GM23338 (cell line): ENCODE measurements around the gene ANO7. TPM values are rescaled to one million over a fixed set of nuclear protein-coding genes. Genes with fewer than 3 reads are reported as not detected.

Experiments
- ATAC-seq: fragments of 200-7000 bp; cut with Tn5 transposase; 3 replicates; pipeline ENCODE4 v1.9.1; 2020
- DNase-seq: peaks from one replicate; pipeline ENCODE4 v3.0.0-alpha.2; 2015; ENCODE audit warnings: low spot score
- H2AFZ ChIP-seq: fragments of 200-600 bp; sonication (generic); 2 replicates; pipeline ENCODE4 v1.8.0; 2016; ENCODE audit warnings: antibody characterized with exemption, mild to moderate bottlenecking, moderate library complexity
- H3F3A ChIP-seq: fragments of 200-600 bp; sonication (generic); replicated peaks from 2 replicates; pipeline ENCODE4 v1.8.0; 2017; ENCODE audit warnings: antibody characterized with exemption, mixed run types, low read depth
- H3K27ac ChIP-seq: fragments of 200-600 bp; sonication (generic); 2 replicates; pipeline ENCODE4 v1.6.1; 2016; ENCODE audit warnings: low read depth
- H3K27me3 ChIP-seq: fragments of 200-600 bp; sonication (generic); 2 replicates; pipeline ENCODE4 v1.8.0; 2016; ENCODE audit warnings: mild to moderate bottlenecking, mixed run types, moderate library complexity; ENCODE audit not compliant: insufficient read depth
- H3K36me3 ChIP-seq: fragments of 200-600 bp; sonication (generic); 2 replicates; pipeline ENCODE4 v1.8.0; 2016; ENCODE audit warnings: mild to moderate bottlenecking; ENCODE audit not compliant: insufficient read depth
- H3K4me1 ChIP-seq: fragments of 200-600 bp; sonication (generic); 2 replicates; pipeline ENCODE4 v1.8.0; 2016; ENCODE audit warnings: mild to moderate bottlenecking, moderate library complexity; ENCODE audit not compliant: insufficient read depth
- H3K4me2 ChIP-seq: fragments of 200-600 bp; sonication (generic); 2 replicates; pipeline ENCODE4 v1.7.1; 2017; ENCODE audit warnings: mixed run types
- H3K4me3 ChIP-seq: fragments of 200-600 bp; sonication (generic); 2 replicates; pipeline ENCODE4 v1.6.1; 2016; ENCODE audit warnings: mixed run types
- H3K79me2 ChIP-seq: fragments of 200-600 bp; sonication (generic); replicated peaks from 2 replicates; pipeline ENCODE4 v1.8.0; 2017; ENCODE audit warnings: mild to moderate bottlenecking; ENCODE audit not compliant: insufficient read depth
- H3K9me2 ChIP-seq: fragments of 200-600 bp; sonication (generic); 2 replicates; pipeline ENCODE4 v1.8.0; 2017; ENCODE audit not compliant: insufficient read depth
- H4K20me1 ChIP-seq: fragments of 200-600 bp; sonication (generic); replicated peaks from 2 replicates; pipeline ENCODE4 v1.8.0; 2017; ENCODE audit warnings: mild to moderate bottlenecking; ENCODE audit not compliant: insufficient read depth
- H3K27ac Mint-ChIP-seq: 2 replicates; pipeline ENCODE4 v1.8.0; 2020; ENCODE audit warnings: inconsistent platforms, mild to moderate bottlenecking, moderate library complexity, mixed read lengths
- H3K27me3 Mint-ChIP-seq: 3 replicates; pipeline ENCODE4 v1.8.0; 2022; ENCODE audit warnings: low read depth, mild to moderate bottlenecking, moderate library complexity, mixed read lengths, inconsistent platforms; ENCODE audit not compliant: insufficient read depth, poor library complexity
- H3K36me3 Mint-ChIP-seq: 3 replicates; pipeline ENCODE4 v1.8.0; 2021; ENCODE audit warnings: low read depth, mild to moderate bottlenecking, inconsistent platforms, moderate library complexity, mixed read lengths
- H3K4me1 Mint-ChIP-seq: 3 replicates; pipeline ENCODE4 v1.8.0; 2020; ENCODE audit warnings: mild to moderate bottlenecking, inconsistent platforms, mixed read lengths
- H3K4me3 Mint-ChIP-seq: 3 replicates; pipeline ENCODE4 v1.8.0; 2021; ENCODE audit warnings: moderate library complexity, mild to moderate bottlenecking, inconsistent platforms, mixed read lengths
- H3K9me3 Mint-ChIP-seq: 3 replicates; pipeline ENCODE4 v1.8.0; 2020; ENCODE audit warnings: moderate library complexity, mild to moderate bottlenecking, inconsistent platforms, mixed read lengths
- CREB1 ChIP-seq: fragments of 250-450 bp; sonication (Bioruptor Pico); IDR thresholded peaks from 2 replicates; pipeline ENCODE4 v1.5.0; 2020; ENCODE audit warnings: low read depth, mild to moderate bottlenecking, moderate library complexity
- CTCF ChIP-seq, 2 experiments: fragments of 200-600 bp in 1 of 2; sonication (generic) in 1 of 2; conservative IDR thresholded peaks; 2 replicates each; pipeline versions ENCODE4 v1.5.1 to v1.6.1; 2016 to 2017; ENCODE audit warnings: antibody characterized with exemption in 2 of 2, low read depth in 2 of 2, mild to moderate bottlenecking in 2 of 2, moderate library complexity in 1 of 2
- EZH2 ChIP-seq: fragments of 200-600 bp; sonication (generic); IDR thresholded peaks from one replicate; pipeline ENCODE4 v1.8.0; 2017; ENCODE audit warnings: antibody characterized with exemption, mild to moderate bottlenecking, low read depth; ENCODE audit not compliant: unreplicated experiment
- EZH2phosphoT487 ChIP-seq: fragments of 200-600 bp; sonication (generic); IDR thresholded peaks from one replicate; pipeline ENCODE4 v1.8.1; 2018; ENCODE audit warnings: antibody characterized with exemption; ENCODE audit not compliant: unreplicated experiment
- JUNB ChIP-seq: IDR thresholded peaks from one replicate; pipeline ENCODE4 v1.6.1; 2016; ENCODE audit warnings: antibody characterized with exemption; ENCODE audit not compliant: unreplicated experiment
- NANOG ChIP-seq: IDR thresholded peaks from 2 replicates; pipeline ENCODE4 v1.6.1; 2016; ENCODE audit warnings: antibody characterized with exemption, borderline replicate concordance
- POLR2AphosphoS5 ChIP-seq: IDR thresholded peaks from 2 replicates; pipeline ENCODE4 v1.6.1; 2016; ENCODE audit warnings: antibody characterized with exemption, low read depth
- REST ChIP-seq: IDR thresholded peaks from one replicate; pipeline ENCODE4 v1.6.1; 2018; ENCODE audit warnings: antibody characterized with exemption; ENCODE audit not compliant: unreplicated experiment
- STAT1 ChIP-seq: IDR thresholded peaks from one replicate; pipeline ENCODE4 v1.6.1; 2016; ENCODE audit warnings: antibody characterized with exemption; ENCODE audit not compliant: unreplicated experiment
- ZNF114 ChIP-seq: fragments of 250-450 bp; sonication (Bioruptor Pico); IDR thresholded peaks from 2 replicates; pipeline ENCODE4 v1.5.0; 2020; ENCODE audit warnings: mild to moderate bottlenecking, moderate library complexity
- ZNF331 ChIP-seq: fragments of 250-450 bp; sonication (Bioruptor Pico); IDR thresholded peaks from 2 replicates; pipeline ENCODE4 v1.5.0; 2020; ENCODE audit warnings: low read depth, mild to moderate bottlenecking, moderate library complexity
- long read RNA-seq: library from polyadenylated mRNA; unstranded; transcript quantifications from one replicate; pipeline ENCODE4 v2.0.0, GENCODE V29; 2020; ENCODE audit not compliant: unreplicated experiment
- polyA plus RNA-seq: library from polyadenylated mRNA; unstranded; fragments of >200 nt; fragmentation: Nextera tagmentation; extraction: Ambion mirVana; gene quantifications from 2 replicates; pipeline ENCODE4 v1.2.1, GENCODE V29; 2016
- total RNA-seq: library from RNA; depleted of rRNA; stranded (reverse); fragments of >200 nt; shearing (Covaris generic); gene quantifications from 2 replicates; pipeline ENCODE4 v1.2.3, GENCODE V29; 2014; rRNA removed
- TF ChIP-seq, protein P1 (sequence below): IDR thresholded peaks from 2 replicates; pipeline ENCODE4 v1.6.1; 2016; ENCODE audit warnings: antibody characterized with exemption
- TF ChIP-seq, protein P2 (sequence below): fragments of 250-450 bp; sonication (Bioruptor Pico); IDR thresholded peaks from 2 replicates; pipeline ENCODE4 v1.5.0; 2020; ENCODE audit warnings: mild to moderate bottlenecking, moderate library complexity

The ANO7 gene
- total RNA-seq (3.3 and 5.1 TPM in 2 replicates), polyA plus RNA-seq (3.6 and 4.0 TPM in 2 replicates)
- long read RNA-seq, partial matches to known transcripts, result 1 of 3 reads
- long read RNA-seq, other reads (novel, unspliced or antisense), result 2 of 3 reads

DNA sequence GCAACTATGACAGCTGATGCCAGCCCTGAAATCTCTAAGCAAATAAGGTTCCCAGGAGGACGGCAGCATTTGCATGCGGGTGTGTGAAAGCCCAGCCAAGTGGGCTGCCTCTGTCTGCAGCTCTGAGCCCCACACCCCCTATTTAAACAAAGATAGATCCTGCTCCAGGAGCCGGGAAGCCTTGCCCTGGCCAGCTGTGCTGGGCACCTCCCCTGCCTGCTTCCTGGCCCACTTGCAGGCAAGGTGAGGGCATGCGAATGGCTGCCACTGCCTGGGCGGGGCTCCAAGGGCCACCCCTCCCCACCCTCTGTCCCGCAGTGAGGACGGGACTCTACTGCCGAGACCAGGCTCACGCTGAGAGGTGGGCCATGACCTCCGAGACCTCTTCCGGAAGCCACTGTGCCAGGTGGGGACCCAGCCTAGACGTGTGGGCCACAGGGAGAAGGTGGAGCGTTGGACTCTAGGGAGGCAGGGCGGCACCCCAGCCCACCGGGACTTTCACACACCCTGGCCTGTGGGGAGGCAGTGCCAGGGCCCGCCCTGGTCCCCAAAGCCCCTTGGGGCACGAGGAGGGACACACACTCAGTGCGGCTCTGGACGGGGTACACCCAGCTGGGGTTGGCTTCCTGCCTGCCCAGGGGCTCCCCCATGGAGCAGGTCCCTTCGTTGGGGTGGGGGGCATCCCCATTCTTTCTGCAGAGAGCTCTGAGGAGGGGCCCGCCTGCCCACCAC lies at the start of gene ANO7:
Gene ANO7, plus strand, starts transcription at position 317 of the 732 bp plus-strand sequence. CDS start 1,387 bp downstream, outside the sequence.
- H3K36me3 ChIP-seq, result no peaks in the 10 kb centered on the region
- H2AFZ ChIP-seq, result peak within 1 kb of the TSS; percentile 47; the same call in 1 of the 2 replicates
- no peaks in the 10 kb centered on the region for H3K79me2 ChIP-seq
- DNase-seq (no peak), ATAC-seq (peak; percentile 35)
- H3F3A ChIP-seq, result no peaks in the 10 kb centered on the region
- H3K9me3 Mint-ChIP-seq, result no peaks in the 10 kb centered on the region
- H3K4me1 Mint-ChIP-seq, result peaks cover 3% of the 10 kb centered on the region
- no peak within 1 kb of the TSS for H3K27ac Mint-ChIP-seq
- H3K27me3 ChIP-seq, result no peaks in the 10 kb centered on the region
- no peaks in the 10 kb centered on the region for H3K9me2 ChIP-seq
- H4K20me1 ChIP-seq, result no peaks in the 10 kb centered on the region
- H3K36me3 Mint-ChIP-seq, result no peaks in the 10 kb centered on the region
- H3K4me3 ChIP-seq, result no peak within 1 kb of the TSS
- no peak within 1 kb of the TSS for H3K27ac ChIP-seq
- H3K27me3 Mint-ChIP-seq, result peaks cover 5% of the 10 kb centered on the region
- TF ChIP-seq, protein P1, sequence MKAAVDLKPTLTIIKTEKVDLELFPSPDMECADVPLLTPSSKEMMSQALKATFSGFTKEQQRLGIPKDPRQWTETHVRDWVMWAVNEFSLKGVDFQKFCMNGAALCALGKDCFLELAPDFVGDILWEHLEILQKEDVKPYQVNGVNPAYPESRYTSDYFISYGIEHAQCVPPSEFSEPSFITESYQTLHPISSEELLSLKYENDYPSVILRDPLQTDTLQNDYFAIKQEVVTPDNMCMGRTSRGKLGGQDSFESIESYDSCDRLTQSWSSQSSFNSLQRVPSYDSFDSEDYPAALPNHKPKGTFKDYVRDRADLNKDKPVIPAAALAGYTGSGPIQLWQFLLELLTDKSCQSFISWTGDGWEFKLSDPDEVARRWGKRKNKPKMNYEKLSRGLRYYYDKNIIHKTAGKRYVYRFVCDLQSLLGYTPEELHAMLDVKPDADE, result no peak
- TF ChIP-seq CTCF (conservative IDR thresholded peaks at IDR 0.05; ENCODE audit: low read depth in 2 of 2) (no peak), STAT1 (no peak), ZNF331 (CRISPR knock-in tag) (no peak), EZH2phosphoT487 (no peak), POLR2AphosphoS5 (no peak), EZH2 (no peak), REST (no peak), NANOG (no peak), JUNB (no peak), CREB1 (CRISPR knock-in tag) (no peak), ZNF114 (CRISPR knock-in tag) (no peak)
- TF ChIP-seq, protein P2, sequence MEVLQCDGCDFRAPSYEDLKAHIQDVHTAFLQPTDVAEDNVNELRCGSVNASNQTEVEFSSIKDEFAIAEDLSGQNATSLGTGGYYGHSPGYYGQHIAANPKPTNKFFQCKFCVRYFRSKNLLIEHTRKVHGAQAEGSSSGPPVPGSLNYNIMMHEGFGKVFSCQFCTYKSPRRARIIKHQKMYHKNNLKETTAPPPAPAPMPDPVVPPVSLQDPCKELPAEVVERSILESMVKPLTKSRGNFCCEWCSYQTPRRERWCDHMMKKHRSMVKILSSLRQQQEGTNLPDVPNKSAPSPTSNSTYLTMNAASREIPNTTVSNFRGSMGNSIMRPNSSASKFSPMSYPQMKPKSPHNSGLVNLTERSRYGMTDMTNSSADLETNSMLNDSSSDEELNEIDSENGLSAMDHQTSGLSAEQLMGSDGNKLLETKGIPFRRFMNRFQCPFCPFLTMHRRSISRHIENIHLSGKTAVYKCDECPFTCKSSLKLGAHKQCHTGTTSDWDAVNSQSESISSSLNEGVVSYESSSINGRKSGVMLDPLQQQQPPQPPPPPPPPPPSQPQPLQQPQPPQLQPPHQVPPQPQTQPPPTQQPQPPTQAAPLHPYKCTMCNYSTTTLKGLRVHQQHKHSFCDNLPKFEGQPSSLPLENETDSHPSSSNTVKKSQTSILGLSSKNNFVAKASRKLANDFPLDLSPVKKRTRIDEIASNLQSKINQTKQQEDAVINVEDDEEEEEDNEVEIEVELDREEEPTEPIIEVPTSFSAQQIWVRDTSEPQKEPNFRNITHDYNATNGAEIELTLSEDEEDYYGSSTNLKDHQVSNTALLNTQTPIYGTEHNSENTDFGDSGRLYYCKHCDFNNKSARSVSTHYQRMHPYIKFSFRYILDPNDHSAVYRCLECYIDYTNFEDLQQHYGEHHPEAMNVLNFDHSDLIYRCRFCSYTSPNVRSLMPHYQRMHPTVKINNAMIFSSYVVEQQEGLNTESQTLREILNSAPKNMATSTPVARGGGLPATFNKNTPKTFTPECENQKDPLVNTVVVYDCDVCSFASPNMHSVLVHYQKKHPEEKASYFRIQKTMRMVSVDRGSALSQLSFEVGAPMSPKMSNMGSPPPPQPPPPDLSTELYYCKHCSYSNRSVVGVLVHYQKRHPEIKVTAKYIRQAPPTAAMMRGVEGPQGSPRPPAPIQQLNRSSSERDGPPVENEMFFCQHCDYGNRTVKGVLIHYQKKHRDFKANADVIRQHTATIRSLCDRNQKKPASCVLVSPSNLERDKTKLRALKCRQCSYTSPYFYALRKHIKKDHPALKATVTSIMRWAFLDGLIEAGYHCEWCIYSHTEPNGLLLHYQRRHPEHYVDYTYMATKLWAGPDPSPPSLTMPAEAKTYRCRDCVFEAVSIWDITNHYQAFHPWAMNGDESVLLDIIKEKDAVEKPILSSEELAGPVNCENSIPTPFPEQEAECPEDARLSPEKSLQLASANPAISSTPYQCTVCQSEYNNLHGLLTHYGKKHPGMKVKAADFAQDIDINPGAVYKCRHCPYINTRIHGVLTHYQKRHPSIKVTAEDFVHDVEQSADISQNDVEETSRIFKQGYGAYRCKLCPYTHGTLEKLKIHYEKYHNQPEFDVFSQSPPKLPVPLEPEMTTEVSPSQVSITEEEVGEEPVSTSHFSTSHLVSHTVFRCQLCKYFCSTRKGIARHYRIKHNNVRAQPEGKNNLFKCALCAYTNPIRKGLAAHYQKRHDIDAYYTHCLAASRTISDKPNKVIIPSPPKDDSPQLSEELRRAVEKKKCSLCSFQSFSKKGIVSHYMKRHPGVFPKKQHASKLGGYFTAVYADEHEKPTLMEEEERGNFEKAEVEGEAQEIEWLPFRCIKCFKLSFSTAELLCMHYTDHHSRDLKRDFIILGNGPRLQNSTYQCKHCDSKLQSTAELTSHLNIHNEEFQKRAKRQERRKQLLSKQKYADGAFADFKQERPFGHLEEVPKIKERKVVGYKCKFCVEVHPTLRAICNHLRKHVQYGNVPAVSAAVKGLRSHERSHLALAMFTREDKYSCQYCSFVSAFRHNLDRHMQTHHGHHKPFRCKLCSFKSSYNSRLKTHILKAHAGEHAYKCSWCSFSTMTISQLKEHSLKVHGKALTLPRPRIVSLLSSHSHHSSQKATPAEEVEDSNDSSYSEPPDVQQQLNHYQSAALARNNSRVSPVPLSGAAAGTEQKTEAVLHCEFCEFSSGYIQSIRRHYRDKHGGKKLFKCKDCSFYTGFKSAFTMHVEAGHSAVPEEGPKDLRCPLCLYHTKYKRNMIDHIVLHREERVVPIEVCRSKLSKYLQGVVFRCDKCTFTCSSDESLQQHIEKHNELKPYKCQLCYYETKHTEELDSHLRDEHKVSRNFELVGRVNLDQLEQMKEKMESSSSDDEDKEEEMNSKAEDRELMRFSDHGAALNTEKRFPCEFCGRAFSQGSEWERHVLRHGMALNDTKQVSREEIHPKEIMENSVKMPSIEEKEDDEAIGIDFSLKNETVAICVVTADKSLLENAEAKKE, result no peak
- no peak within 1 kb of the TSS; the same call in 2 of the 3 replicates for H3K4me3 Mint-ChIP-seq
- H3K4me2 ChIP-seq, result no peak within 1 kb of the TSS
- no peaks in the 10 kb centered on the region for H3K4me1 ChIP-seq
